ENCODE data around the gene MNX1.

MNX1 gene

DNA sequence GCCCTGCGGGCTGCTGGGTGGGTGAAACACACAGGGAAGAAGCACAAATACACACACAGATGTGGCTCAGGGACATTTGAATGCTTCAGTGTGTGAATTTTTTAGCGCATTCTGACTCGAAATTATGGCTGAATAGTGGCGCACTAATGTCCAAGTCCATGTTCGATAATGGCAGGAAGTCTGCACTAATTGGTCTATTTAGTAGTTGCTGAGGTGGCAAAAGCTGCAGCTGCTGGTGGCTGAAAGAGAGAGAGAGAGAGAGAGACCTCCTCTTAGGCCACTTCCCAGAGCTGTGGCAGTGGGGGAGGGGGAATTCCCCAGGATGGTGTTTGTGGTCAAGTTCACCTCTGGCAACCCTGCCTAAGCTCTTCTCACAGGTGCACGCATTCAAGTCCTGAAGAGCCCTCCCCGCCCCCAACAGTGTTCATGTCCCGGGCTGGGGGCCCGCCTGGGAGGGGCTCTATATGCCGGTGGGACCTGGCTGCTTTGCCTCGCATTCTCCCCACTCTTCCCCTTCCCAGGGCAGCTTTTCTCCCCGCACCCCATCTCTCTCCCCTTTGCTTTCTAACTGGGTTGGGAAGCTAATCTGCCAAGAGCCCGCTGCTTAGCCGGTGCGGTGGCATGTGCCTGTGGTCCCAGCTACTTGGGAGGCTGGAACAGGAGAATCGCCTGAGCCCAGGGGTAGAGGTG is 6.0 kb upstream of the MNX1 start:
- DNase-seq (ENCODE audit: low read depth in 2 of 2, low spot score in 1 of 2): no peak

DNA sequence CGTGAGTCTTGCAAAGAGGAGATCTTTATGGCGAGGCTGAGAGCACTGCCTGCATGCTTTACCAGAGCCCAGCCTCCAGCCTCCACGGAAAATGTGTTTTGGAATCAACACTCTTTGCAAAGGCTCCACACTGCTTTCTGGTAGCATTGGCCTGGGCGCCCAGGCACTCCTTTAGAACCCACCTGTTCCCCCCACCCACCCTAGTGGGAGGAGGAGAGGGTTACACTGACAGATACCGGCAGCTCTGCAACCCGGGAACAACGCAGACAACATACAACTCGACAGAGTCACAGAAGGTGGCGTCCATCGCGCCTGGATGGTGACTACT is 5.5 kb upstream of the MNX1 start:
- no peak for DNase-seq (ENCODE audit: low read depth in 2 of 2, low spot score in 1 of 2)

DNA sequence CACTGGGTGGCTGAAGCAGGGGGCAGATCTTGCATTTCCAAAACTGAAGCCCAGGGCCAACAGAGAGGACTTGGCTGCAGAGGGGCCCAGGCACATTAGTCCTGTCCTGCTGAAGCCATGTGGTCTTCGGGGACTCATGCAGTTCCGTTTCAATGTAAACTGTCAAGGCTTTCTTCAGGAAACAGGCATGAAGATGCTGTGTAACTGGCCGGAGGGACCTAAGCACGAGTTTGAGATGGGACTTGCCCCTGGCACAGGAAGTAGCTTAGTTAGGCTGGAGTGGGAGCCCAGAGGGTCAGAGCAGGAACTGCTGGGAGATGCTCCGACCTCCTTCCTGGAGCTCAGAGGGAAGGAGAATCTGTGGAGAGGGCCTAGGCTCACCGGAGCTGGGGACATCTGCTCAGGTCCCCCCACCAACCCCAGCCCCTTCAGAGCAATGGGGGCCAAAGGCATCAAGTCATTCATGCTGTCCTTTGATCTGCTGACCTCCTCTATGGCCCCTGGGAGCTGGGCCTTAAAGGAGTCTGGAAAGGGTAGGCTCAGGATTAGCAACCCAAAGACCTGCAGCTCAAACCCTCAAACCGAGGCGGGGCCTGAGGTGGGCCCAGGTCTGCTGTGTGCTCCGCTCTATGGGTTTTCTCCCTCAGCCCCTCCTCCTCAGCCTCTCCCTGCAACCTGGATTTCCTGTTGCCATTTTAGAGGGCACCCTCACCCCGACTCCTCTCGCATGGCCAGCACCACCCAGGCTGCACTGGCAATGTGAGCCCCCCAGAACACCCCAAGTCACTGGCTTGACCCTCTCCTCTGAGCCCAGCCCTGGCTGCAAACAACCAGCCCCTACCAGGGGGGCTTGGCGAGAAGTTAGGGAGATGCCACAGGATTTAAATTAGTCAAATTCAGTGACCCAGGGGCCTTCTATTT is 4.4 kb upstream of the MNX1 start:
- DNase-seq (ENCODE audit: low read depth in 2 of 2, low spot score in 1 of 2): no peak

- no peak for DNase-seq (ENCODE audit: low read depth in 2 of 2, low spot score in 1 of 2)
These were observed 3.4 kb upstream of the MNX1 start for GRCh38 chr7:157013602-157014549.

DNA sequence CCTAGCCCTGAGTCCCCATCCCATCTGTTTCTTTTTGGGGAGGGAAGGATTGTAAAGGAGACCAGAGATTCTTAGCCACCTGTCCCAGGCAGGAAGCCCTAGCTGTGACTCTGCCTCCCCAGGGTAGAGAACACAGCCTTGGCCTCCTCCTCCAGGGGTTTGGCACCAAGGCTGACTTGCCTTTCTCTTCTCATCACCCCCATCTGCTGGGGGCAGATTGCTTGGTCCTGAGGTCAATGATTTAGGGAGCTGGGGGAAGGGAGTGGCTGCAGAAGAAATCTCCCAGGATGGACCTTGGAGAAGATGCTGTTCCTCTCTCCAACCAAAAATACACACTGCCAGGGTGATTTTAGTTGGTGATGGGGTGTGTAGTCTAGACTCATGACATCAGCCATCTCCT is 2.6 kb upstream of the MNX1 start:
- no peak for DNase-seq (ENCODE audit: low read depth in 2 of 2, low spot score in 1 of 2)

GRCh38 chr7:157012113-157012547 is 1.7 kb upstream of the MNX1 start:
- DNase-seq (ENCODE audit: low read depth in 2 of 2, low spot score in 1 of 2): no peak

DNA sequence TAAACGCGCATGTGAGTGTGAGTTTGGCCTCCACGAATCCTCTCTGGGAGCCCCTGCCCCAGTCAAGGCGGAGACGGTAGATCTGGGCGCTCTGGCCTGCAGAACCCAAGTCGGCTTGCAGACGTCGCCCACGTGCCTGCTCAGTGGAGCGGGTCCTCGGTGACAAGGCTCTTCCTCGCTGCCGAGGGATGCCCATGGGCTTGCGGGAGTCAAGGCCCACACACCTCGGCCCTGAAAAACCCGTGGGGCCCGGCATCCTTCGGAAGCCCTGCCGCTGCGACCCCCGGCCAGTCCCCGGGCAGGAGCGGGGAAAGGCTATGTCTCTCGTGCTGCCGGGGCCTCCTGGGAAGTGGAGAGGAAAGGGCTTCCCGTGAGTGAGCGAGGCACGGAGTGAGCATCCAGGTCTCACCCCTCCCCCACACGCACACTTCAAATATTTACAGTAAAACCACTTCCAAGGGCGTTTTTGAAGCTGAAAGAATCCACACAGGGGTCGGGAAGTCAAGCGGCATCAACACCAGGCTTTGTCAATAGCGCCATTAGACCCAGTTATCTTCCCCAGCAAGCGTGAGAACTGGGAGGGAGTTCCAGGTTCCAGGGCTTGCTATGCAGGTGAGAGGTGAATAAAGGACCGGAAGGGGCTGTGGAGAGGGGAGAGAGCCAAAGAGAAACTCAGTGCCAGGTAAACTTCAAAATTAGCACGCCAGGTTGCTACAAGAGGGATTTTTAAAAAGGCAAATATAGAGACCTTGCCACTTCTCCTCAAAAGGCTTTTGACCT is 1.1 kb upstream of the MNX1 start:
- no peak for DNase-seq (ENCODE audit: low read depth in 2 of 2, low spot score in 1 of 2)

DNA sequence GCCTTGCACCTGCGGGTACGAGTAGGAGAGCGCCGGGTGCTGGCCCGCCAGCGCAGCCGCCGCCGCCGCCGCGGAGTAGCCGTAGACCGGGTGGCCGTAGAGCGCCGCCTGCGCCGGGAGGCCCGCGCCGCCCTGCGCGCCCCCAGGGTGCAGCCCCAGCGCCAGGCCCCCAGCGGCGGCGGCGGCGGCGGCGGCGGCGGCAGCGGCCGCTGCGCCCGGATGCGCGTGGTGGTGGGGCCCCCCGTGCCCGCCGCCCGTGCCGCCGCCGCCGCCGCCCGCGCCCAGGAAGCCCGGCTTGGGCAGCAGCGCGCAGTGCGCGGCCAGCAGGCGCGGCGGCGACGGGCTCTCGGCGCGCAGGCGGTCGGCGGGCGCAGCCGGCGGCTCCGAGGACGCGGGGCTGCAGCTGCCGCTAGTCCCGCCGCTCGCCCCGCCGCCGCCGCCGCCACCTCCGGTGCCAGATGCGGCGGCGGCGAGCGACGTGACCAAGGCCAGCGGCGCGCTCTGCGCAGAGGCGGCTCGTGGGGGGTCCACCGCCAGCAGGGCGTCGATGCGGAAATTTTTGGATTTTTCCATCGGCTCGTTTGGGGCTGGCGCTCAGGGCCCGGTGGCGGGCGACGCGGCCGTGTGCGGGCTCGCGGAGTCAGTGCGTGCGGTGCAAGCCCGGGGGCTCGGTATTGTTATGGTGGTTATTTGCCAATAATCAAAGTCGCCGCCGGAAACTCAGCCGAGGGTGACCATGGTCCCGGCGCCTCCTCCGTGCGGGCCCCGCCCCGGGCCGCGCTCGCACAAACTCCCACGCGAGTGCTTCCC is 480 bp downstream of the MNX1 start:
- DNase-seq (ENCODE audit: low read depth in 2 of 2, low spot score in 1 of 2): no peak

DNA sequence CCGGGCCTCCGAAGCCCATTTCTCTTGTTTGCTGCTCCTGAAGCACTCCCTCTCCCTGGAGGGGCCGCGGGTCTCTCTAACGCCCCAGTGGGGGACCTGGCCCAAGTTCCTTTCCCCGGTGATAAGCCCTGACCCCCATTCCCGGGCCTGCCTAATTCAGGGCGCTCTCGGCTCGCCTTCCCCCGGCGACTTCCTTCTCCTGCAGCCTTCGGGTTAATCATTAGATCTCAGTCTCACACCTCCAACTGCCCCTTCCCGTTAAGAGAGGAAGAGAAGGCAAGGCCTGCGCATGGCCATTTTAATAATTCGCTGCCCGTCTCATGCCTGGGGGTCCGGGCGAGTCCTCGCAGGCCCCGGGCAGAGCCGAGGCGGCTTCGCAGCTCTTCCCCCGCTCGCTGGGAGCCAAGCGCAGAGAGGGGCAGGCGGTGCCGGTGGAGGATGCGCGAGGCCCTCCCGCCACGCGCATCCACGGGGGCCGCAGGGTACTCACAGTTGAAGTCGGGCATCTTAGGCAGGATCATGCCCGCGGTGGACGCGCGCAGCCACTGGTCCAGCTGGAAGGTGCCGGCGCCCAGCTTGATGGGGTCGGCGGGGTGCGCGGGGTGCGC is 1.2 kb downstream of the MNX1 start:
- DNase-seq (ENCODE audit: low read depth in 2 of 2, low spot score in 1 of 2): no peak

DNA sequence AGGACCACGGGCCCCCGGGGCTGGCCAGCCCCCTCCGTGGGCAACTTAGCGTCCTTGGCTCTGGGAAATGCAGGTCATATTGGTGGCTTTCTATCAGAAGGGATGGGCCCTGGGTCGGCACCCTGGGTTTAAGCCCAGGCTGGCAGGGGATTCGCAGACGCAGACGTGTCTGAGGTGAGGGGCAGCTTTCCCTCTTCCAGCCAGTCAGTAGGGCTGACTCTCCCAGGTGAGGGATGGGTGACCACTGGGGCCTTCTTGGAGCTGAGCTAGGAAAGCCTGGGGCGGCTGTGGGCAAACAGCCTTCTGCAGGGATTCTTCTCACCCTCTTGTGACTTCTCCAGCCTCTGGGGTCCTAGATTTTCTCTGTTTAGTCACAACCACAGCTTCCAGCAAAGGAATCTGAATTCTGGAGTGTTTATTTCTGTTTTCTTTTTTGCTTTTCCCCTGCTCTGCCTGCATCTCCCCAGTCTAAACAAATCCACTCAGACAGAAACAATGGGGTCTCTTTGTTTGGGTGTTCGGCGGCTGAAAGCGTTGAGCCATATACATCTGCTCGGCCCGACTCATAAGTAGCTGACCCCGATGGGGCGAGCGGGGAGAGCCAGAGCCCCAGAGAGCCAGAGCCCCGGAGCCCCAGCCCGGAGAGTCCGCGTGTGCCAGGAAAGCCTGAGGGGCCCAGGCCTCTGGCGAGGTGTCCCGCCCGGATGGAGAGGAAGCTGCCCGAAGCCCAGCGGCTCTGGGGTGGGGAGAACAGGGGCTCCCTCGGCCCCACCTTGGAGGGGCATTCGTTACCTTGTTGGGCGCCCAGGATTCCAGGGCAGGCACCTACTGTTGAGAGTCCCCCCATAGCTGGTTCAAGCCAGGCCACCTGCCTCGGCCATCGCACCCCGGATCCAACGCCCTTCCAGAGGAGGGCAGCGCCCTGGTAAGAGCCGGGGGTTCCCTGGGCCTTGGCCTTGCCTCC is 2.0 kb downstream of the MNX1 start:
- DNase-seq (ENCODE audit: low read depth in 2 of 2, low spot score in 1 of 2): no peak

DNA sequence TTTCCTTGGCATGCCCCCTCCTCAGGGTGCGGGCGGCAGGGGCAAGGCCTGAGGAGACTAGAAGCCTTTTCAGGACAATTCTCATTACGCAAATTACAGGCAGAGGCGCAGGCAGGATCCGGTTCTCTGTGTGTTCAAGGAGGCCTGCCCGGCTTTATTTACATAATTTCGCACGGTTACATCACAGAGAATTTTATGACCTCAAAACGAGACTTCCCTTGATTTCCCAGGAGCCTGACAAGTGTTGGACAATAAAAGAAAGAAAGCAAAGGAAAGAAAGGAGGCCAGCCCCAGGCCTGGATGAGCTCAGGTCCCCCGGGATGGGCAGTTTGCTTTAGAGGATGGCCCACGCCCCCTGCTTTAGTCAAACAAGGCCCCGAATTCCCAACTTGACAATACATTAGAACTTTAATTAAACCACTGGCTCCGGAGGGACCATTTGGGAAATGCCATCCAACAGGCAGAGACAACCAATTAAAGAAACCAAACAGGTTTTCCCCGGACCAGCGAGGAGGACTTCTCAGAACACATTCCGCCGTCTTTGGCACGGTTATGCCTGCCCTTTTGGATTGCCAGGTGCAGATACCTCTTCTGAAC is 2.9 kb downstream of the MNX1 start:
- DNase-seq (ENCODE audit: low read depth in 2 of 2, low spot score in 1 of 2): no peak

DNA sequence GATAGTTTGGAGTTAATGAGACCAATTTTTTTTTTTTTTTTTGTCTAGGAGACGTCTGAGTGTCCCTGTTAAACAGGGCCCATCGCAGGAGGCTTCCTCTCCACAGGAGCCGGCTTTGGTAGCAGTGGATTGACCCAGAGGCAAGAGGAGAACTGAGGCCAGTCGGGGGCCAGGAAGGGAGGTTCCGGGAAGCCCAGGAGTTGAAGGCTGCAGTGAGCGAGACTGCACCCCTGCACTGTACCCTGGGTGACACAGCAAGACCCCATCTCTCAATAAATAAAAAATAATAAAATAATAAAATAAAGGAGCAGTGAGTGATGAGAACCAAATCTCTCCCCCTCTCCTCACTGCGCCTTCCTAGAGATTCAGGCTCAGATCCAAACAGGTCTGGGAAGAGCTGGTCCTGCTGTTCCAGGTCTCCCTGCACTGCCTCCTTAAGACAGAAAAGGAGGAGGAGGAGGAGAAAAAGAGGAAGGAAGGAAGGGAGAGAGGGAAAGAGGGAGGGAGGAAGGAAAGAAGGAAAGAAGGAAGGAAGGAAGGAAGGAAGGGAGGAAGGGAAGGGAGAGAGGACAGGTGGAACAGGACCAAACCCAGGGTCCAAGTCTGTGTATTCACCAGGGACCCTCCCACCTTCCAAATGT is 3.5 kb downstream of the MNX1 start:
- no peak for DNase-seq (ENCODE audit: low read depth in 2 of 2, low spot score in 1 of 2)

DNA sequence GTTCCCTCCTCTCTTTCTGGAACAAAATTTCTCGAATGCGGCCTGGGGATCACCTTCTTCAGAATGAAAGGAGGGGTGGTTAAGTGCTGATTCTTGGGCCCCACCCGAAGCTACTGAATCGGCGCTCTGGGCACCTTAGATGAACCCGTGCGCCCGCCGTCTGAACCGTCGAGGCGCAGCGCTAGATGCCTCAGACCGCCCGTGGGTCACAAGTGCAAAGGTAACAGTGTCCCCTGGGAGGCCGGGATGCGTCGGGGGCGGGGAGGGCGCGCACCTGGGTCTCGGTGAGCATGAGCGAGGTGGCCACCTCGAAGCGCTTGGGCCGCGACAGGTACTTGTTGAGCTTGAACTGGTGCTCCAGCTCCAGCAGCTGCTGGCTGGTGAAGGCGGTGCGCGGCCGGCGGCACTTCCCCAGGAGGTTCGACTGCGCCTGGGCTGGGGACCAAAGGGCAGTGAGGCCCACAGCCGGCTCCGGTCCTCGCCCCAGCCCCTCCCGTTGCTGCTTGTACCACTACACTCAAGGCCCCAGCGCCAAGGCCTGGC is 4.2 kb downstream of the MNX1 start:
- no peak for DNase-seq (ENCODE audit: low read depth in 2 of 2, low spot score in 1 of 2)

DNA sequence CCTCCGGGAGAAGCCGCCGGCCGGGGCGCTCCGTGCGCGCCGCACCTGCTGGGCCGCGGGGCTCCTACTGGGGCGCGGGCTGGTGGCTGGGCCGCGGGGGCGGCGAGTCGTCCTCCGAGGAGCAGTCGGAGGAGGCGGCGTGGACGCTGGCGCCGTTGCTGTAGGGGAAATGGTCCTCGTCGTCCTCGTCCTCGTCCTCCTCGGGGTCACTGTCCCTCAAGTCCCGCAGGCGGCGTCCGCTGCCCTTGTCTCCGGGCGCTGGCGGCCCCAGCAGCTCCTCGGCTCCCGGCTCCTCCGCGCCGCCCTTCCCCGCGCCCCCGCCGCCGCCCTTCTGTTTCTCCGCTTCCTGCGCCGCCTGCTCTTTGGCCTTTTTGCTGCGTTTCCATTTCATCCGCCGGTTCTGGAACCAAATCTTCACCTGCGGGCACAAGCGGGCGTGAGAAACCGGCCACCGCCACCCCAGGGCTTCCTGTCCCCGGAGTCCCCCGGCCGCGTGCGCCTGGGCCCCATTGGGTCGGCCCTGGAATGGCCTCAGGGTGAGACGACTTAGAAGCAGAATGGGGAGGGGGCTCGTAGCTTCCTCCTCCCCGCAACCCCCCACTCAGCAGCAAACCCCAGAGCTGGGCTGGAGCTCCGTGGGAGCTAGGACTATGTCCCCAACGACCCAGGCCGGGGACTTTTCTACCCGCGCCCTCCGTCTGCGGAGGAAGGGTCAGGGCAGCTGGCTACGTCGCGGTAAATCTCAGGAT is 4.8 kb downstream of the MNX1 start:
- DNase-seq (ENCODE audit: low read depth in 2 of 2, low spot score in 1 of 2): no peak

- DNase-seq (ENCODE audit: low read depth in 2 of 2, low spot score in 1 of 2): no peak
These were observed 5.7 kb downstream of the MNX1 start for GRCh38 chr7:157004521-157005455.
